ENCODE data around the gene HECW1.

HECW1 gene

DNA sequence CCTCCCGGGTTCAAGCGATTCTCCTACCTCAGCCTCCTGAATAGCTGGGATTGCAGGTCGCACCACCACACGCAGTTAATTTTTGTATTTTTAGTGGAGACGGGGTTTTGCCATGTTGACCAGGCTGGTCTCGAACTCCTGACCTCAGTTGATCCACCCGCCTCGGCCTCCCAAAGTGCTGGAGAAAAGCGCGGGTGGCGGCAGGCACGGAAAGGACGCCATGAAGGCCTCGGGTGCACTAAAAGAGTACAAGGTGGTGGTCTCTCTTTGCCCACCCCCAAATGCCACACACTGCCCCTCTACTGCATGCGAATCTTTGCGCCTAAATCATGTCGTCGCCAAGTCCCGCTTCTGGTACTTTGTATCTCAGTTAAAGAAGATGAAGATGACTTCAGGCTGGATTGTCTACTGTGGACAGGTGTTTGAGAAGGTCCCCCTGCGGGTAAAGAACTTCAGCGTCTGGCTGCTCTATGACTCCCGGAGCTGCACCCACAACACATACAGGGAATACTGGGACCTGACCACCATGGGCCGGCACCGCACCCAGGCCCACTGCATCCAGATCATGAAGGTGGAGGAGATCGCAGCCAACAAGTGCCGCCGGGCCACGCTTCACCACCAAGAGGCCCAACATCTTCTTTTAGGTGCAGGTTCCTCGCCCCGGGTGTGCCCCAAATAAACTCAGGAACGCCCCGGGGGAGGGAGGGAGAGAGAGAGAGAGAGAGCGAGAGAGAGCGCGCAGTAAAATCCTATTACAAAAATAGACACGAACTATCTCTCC, 161.7 kb downstream of the HECW1 start:
- no peak for DNase-seq

DNA sequence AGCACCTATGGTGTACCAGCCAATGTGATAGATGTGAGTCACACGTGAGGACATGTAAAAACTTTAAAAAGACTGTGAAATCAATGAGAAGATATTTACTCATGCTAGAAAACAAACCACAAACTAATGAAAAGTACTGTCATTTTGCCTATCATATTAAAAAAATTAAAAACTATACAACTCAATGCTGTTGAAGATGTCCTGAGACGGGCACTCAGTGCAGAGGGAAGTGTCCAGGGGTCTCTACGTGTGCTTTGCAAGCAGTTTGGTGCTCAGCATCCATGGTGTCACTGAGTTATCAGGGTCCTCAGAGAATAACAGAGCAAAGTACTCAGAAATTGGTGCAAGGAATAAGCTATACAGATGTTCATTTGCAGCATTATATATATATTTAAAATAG, 162.3 kb downstream of the HECW1 start:
- no peak for DNase-seq

DNA sequence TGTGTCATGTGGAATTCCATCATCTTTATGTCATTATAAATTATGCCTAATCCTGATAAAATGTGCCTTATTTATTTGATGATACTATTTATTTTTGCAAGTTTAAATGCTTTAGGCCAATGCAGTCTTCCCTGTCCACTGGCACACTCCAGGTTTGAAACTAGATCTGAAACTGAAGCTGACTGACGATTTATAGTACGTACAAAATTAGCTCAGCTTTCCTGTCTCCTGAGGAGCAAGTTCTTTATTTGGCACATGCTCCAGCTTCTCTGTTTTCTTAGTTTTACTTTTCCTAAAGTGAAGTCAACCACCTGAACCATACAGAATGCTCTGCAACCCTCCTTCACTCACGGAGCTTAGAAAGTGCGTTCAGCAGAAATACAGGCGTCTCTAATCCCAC, 164.1 kb downstream of the HECW1 start:
- DNase-seq, result no peak

DNA sequence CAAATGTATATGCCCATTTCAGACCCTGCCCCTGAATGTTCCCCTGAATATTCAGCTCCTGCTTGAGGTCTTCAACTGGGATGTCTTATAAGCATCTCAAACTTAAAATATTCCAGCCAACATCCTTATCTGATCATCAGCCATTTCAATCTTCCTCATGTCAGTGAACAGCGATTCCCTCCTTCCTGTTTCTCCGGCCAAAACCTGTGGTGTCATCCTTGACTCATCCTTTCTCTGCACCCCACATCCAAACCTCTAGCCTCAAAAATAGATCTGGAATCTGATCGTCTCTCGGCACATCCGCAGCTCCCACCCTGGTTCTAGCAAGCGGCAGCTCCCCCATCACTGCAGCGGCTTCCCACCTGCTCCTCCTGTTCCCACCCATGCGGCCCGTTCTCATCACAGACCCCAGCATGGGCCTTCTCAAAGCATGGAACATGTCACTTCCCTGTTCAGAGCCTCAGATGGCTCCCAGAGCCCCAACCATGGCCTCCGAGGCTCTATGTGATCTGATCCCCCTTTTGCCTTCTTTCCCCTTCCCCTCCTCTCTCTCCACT, 165.7 kb downstream of the HECW1 start:
- no peak for DNase-seq

DNA sequence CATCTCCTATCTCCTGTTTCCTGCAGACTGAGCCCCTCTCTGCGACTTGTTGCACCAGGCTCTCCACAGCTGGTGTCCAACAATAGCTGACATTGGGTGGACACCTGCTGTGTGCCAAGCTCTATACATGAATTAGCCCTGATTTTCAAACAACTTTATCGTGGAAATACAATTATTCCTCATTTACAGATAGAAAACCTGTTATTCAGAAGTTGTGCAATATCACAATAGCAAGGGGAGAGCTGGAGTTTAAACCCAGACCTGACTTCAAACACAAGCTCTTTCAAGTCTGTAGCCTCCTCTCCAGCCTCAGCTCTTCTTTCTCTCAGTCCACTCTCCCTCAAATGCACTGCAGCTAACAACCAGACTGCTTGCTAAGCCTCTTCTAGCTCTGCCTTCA, 168.8 kb downstream of the HECW1 start:
- DNase-seq, result no peak

DNA sequence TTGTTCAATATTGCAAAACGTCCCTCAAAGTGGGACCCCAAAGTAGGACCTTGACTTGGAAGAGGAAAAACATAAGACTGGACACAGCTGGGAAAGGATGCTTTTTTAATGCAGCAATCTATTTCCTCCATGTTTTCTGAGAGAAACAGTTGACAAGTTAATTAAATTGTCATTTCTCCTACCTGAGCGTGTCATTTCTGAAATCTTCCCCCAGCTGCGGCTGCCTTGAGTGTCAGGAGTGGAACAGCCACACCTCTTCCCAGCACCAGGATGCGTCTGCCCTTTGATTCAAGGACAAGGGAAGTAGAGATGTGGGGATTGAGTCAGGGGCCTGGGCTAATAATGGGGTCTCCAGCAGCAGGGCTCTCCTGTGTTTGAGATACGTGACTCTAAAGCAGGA, 171.3 kb downstream of the HECW1 start:
- no peak for DNase-seq

DNA sequence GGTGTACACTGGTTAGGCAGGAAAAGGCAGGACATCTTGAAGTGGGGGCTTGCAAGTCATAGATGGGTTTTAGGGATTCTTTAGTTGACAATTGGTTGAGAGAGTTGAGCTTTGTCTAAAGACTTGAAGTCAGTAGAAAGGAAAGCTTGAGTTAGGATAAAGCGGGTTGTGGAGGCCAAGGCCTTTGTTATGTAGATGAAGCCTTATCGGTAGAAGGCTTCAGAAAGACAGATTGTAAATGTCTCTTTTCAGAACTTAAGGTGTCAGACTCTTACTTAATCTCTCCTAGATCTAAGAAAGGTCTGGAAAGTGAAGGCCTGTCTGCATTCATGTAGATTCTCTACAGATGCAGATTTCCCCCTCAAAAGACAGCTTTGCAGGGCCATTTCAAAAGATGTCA, 177.4 kb downstream of the HECW1 start:
- DNase-seq, result no peak

DNA sequence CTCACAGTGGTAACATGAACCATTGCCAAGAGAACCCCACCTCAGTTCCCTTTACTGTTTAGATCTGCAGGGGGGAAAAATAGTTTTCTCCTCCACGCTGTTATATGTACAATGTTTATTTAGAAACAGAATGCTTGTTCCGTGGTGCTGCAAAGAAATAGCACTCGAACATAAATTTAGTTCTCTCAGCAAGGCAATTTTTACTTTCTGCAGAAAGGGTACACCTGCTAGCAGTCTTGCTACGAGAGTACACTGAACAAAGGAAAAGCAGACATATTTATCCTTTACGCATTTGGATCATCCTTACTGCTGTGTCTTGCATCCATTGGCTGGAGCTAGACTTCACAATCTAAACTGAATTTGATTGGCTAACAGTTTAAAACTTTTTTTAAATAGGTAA, 178.5 kb downstream of the HECW1 start:
- no peak for DNase-seq

DNA sequence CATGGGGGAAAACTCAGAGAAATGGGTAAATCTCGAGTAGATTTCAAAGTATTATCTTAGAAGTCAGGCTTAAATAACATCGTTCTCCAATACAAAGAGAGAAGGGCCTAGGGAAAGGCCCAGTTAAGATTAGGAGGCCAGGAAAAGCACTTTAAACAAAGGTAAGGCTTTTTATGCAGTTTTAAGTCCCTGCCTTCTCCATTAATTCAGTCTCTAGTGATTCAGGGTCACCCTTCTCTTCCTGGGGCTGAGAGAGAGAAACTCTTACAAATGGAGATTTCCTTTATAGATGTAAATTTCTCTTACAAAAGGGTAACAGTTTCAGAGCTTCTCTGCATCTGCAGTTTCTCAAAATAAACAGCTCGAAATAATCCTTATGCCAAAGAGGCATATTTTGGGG, 179.3 kb downstream of the HECW1 start:
- no peak for DNase-seq

DNA sequence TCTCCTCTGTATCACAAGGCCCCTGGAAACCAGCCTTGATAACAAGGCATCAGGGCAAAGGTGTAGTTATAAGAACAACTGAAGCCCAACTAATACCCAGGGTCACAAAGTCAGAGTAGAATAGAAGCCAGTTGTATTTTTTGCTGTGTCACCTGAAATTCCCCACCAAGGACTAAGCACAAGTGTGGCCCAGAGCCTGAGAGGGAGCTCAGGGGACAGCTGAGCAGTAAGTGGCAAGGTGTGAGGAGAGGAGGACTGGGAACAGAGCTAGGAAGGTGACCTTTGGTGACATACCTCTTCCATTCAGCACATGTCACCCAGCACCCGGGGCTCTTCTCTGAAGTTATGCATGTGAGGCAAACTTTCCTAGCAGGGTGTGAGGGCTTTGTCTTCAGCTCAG, 179.9 kb downstream of the HECW1 start:
- DNase-seq, result no peak

DNA sequence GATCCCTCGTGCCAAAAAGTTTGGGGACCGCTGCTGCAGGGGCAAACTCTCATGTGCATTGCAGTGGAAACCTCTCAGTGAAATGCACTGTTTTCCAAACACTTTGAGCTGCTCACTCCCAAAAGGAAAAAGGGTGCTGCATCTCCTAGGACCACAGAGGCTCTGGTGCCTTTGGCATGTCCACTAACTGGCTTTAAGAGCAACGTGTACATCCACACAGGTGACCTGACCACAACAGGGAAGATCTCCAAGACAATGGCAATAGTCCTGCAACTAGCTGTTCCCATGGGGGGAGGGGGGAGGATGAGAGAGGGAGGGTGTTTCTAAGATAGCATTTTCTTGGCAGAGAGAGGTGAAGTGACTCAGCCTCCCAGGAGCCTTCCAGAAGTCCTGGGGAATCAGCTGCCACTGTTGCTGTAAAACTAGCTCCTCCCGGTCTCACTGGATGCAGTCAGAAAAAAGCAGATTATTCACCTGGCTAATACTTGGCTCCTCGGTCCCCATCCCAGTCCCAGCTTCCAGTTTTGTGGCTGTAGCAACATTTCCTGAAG, 181.7 kb downstream of the HECW1 start:
- no peak for DNase-seq

DNA sequence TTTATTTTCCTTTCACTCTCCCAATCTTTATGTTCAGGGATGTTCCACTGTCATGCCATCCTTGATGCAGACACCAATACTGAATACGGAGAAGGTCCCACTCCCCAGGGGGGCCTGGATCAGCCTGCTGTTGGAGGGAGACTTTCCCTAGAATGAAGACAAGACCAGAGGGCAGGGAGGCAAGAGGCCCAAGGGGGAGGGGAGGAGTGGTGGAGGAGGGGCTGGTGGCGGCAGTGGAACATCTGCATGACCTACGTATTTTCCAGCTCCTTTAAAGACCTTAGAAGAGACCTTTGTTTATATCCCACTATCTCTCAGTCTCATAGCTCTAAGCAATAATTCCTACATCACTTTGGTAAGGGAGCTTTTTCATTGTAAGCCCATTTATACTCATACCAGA, 183.0 kb downstream of the HECW1 start:
- DNase-seq, result no peak

DNA sequence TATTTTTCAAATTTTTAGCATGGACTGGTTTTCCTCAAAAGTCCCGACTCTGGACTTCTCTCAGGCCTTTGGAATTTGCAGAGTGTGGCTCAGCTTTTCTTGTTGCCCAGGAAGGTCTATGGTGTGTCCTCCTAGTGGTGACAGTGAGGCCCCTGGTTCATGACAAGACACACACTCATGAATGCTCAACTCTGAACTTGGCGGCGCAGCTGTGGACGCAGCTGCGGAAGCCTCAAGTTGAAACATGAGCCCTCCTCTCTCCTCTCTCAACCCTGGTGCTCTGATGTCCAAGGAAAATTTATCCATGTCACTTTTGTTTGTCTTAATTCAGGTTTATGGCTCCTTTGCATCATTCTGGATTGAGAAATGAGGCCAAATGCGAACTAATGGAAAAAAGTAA, 183.9 kb downstream of the HECW1 start:
- DNase-seq, result no peak

DNA sequence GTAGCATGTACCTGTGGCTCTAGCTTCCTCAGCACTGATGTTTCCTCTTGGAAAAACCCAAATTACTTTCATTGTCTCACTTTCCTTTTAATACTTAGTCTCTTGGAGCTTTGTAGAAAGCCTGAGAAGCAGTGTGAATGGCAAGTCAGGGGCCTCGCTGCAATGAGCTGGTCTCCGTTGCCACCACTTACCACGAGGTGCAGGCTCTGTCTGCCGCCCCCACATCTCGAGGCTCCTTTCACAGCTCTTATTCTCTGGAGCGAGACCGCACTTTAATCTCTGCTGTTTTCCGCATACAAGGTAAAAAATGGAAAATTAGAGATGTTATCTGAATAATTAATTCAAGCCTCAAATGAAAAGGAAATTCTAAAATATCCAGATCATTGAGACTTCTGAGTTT, 186.2 kb downstream of the HECW1 start:
- no peak for DNase-seq

DNA sequence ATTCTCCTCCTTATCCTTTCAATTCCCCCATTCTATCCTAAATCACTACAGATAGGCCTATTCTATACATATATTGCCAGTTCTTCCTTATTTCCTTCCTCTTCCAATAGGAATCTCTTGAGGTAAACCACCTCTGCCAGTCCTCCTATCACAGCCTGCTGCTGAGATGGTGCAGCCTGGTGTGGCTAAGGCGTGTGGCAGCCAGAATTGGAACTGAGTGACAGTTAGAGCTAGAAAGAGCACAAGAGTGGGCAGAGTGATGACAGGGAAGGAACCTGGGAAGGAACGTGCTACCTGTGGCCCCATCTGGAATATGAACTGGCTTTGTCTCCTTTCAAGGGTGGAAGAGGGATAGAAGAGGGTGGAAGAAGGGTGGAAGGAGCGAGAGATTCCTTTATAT, 187.7 kb downstream of the HECW1 start:
- no peak for DNase-seq

DNA sequence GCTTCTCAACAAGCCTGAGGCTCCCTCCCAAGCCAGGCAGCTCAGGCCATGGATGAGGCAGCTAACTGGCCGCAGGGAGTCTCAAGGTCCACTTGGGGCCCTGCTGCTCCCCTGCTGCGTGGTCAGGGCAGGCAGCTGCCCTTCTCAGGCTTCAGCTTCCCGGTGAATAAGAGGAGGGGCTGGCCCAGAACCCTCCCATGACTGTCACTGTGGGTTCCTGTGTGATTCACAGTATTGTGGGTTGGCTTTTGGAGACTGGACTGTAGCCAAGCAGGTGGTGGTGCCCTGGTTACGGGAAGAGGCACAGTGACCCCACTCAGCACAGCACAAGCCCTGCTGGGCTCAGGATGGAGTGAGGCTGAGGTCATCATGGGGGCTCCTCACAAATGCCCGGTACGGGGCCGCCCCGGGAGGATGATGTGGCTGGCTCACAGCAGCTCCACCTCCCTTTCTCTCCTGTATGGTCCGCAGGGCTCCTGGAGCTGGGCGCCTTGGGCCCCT, 189.8 kb downstream of the HECW1 start:
- DNase-seq, result peak; percentile 6

DNA sequence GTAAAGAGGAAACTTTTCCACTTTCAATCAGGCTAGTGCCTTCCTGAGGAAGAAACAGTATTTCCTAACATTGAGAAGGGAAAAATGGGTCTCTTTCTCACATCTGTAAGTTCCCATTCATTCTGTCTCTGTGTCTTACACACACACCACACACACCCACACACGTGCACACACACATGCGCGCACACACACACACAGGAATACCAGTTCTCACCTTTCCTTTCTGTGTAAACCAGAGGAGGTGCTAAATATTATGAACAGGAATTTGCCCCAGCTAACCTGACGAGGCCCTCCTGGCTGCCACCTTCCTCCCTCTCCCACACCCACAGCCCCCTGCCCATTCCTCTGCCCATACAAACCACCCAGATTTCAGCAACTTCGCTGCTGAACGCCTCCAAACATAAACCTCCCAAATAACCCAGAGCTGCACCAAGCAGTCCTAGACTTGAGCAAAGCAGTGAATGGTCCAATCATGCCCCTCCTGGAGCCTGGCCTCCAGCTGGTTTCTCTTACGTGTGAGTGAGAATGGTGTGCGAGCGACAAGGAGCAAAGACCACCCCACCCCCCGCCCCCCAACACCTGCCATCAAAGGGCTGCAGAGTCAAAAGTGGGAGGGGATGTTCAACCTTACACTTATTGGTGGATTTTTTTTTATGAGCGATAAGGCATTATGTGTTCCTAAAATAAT, 190.5 kb downstream of the HECW1 start:
- no peak for DNase-seq

DNA sequence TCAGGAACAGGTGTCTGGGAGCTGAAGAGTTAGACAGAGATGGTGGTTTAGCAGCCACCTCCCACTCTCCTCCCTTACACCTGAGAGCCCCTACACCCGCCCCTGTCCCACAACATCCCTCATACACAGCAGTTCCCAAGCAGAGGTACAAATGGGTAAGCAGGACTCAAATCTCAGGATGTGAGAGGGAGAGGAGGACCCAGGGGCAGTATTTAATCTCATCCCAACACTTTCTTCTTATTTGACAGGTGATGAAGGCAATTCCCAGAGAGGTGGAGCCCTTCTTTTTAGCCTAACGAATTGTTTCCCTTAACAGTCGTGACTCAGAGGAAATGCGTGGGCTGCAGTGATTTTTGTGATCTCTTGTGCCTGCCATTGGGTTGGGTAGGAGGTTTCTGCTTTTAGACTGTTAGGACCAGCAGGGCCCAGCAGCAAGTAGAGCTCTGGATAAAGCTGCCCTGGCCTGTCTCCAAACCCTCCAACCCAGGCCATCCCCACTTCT, 191.3 kb downstream of the HECW1 start:
- DNase-seq, result peak; percentile 42

DNA sequence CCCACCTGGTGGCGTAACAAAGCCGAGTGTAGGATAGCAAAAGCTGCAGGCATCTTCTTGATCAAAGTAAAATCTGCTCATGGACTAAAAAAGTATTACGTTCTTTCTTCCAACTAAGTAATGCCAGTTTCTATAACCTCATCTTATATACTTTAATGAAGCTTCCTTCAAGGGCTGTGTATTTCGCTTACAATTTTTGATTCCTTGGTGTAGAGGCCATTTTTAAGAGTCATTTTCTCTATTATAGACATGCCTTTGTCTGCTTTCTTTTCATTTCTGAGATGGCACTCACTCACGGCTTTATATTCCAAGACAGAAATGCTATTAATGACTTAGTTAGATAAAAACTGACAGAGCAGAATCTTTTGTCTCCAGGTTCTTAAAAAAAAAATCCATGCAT, 194.0 kb downstream of the HECW1 start:
- no peak for DNase-seq

DNA sequence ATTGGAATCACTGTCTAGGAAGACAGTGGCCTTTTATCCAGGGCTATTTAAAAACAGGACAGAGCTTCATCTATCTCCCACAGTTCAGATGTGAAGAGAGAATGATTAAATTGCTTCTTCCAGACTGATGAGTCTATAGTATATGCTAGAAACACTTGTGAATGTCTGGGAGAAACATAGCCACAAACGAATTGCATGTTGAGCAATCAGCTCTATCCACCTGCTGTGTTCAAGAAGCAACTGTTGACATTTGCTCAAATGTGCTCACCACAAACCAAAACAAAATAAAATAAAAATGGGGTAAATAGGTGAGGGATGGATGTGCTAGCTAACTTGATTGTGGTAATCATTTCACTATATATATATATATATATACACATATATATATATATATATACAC, 195.1 kb downstream of the HECW1 start:
- no peak for DNase-seq

DNA sequence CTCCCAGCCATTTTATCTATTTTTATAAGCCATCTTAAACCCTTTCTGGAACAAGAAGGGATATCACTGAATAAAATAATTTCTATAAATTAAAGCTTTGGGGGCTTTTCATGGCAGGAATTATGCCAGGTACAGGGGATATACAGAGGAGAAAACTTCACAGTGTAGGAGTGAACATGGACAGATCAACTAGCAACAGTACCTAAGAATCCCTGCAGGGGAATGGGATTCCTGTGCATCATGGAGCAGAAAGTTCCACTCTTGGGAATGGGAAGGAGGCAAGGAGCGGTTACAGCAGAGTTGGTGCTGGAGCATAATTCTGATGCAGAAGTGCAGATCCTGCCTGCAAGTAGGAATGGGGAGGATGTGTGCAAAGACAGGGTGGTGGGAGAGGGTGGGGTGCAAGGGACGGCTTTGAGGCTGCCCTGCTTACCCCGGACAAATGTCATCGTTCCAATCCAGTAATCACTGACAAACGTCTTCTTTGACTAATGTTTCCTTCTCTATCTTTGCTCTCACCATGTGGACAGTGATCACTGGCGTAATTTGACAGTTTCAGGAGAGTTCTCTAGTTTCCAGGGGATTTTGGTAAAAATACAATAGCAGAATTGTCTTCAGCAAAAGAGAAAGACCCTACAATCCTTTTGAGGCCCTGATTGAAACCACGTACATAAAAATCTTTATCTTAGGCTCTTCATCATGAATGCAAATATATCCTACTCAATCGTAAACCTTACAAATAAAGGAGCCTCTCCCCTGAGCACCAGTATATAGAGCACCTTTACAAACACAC, 196.7 kb downstream of the HECW1 start:
- DNase-seq, result no peak

DNA sequence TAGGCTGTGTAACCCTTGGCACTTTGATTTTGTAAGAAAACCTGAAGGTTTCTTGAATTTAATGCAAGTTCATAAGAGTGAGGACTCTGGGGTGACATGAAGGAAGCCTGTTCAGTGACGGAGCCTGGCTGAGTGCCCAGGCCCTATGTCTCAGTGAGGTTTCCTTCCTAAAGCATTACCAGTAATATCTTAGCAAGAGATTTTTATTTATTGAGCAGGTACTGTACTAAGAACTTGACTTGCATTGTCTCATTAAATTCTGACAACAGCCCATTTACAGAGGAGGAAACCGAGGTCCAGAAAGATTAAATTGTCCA, 197.2 kb downstream of the HECW1 start:
- no peak for DNase-seq

DNA sequence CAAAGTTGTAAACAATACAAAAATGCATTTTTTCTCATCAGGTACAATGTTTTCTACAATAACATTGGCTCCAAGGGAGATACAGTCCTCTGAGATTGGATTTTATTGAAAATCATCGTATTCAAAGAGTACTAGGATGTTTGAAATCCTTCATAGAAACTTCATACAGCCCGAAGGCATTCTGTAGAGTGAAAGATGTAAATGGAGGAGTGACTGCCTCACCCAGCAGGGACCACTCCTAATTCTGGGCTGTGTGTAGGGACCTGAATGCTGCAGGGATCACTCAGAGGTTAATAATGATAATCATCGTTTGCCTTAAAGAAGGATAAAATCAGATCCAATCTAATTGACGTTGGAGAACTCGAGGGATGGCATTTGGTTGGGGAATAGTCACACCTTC, 198.6 kb downstream of the HECW1 start:
- DNase-seq, result no peak
